H1 (cell line): ENCODE results near the gene LRRC2. TPM values are rescaled to one million over a fixed set of nuclear protein-coding genes. Genes with fewer than 3 reads are reported as not detected.

Source experiments
- CTCF ChIA-PET: fragments of 300-600 bp; sonication (Branson Sonifier 250); formaldehyde crosslinking; loops from one replicate; lab custom pipeline; 2021; ENCODE audit not compliant: partially characterized antibody; lab: Charles Lee
- POLR2A ChIA-PET: fragments of 300-600 bp; sonication (Branson Sonifier 250); formaldehyde crosslinking; loops from one replicate; lab custom pipeline; 2021; ENCODE audit warnings: inconsistent platforms; ENCODE audit not compliant: partially characterized antibody; lab: Charles Lee
- DNase-seq, 2 experiments: peaks; one replicate each; pipeline versions ENCODE4 v3.0.0 to v3.0.0-alpha.2; 2010 to 2022; ENCODE audit warnings: low spot score in 2 of 2, low read depth in 1 of 2, mixed read lengths in 1 of 2
- FAIRE-seq: peaks from 2 replicates; lab custom pipeline; 2011; peaks lifted over from hg19 to GRCh38; lab: Jason Lieb, UNC
- H2AFZ ChIP-seq: 2 replicates; pipeline ENCODE4 v1.8.1; 2012; ENCODE audit warnings: low read length, inconsistent platforms
- H2AK5ac ChIP-seq: 2 replicates; pipeline ENCODE4 v1.6.1; 2013; ENCODE audit warnings: low read depth, low read length
- H2BK120ac ChIP-seq: replicated peaks from 2 replicates; pipeline ENCODE3; 2013; ENCODE audit warnings: low read depth, low read length, inconsistent platforms
- H2BK12ac ChIP-seq: 2 replicates; pipeline ENCODE4 v1.6.1; 2013; ENCODE audit warnings: low read depth, low read length
- H2BK15ac ChIP-seq: 2 replicates; pipeline ENCODE4 v1.6.1; 2013; ENCODE audit warnings: low read length
- H2BK20ac ChIP-seq: 2 replicates; pipeline ENCODE4 v1.6.1; 2013; ENCODE audit warnings: low read length
- H2BK5ac ChIP-seq: 2 replicates; pipeline ENCODE4 v1.6.1; 2013; ENCODE audit warnings: low read depth, low read length
- H3K14ac ChIP-seq: 2 replicates; pipeline ENCODE4 v1.6.1; 2013; ENCODE audit warnings: inconsistent platforms; ENCODE audit not compliant: insufficient read length
- H3K18ac ChIP-seq: 2 replicates; pipeline ENCODE4 v1.6.1; 2013; ENCODE audit warnings: low read length; ENCODE audit errors: extremely low read depth
- H3K23ac ChIP-seq: 2 replicates; pipeline ENCODE4 v1.6.1; 2013; ENCODE audit warnings: inconsistent platforms; ENCODE audit not compliant: insufficient read length
- H3K23me2 ChIP-seq: 2 replicates; pipeline ENCODE4 v1.6.1; 2013; ENCODE audit warnings: low read depth, low read length
- H3K27ac ChIP-seq: 2 replicates; pipeline ENCODE4 v1.6.1; 2011; ENCODE audit warnings: low read depth, low read length, inconsistent platforms
- H3K27me3 ChIP-seq, 4 experiments: replicated peaks in 1 of 4; 1 replicate in 1 of 4; 2 replicates in 3 of 4; pipeline versions ENCODE4 v1.6.1 to v1.8.1; 2011 to 2013; ENCODE audit warnings: low read length in 3 of 4, mild to moderate bottlenecking in 3 of 4, inconsistent platforms in 2 of 4, mixed read lengths in 2 of 4, moderate library complexity in 1 of 4; ENCODE audit not compliant: control insufficient read depth in 3 of 4, insufficient read depth in 3 of 4; ENCODE audit errors: extremely low read depth in 1 of 4
- H3K36me3 ChIP-seq, 4 experiments: 2 replicates each; pipeline versions ENCODE4 v1.6.1 to v1.8.1; 2011 to 2013; ENCODE audit warnings: mild to moderate bottlenecking in 4 of 4, low read length in 3 of 4, moderate library complexity in 2 of 4, control low read depth in 1 of 4, inconsistent platforms in 1 of 4; ENCODE audit not compliant: insufficient read depth in 4 of 4, control insufficient read depth in 2 of 4
- H3K4ac ChIP-seq: replicated peaks from 2 replicates; pipeline ENCODE3; 2013; ENCODE audit warnings: low read length, low read depth, mixed read lengths, inconsistent platforms; ENCODE audit not compliant: insufficient read length
- H3K4me1 ChIP-seq, 4 experiments: replicated peaks in 1 of 4; 1 replicate in 1 of 4; 2 replicates in 3 of 4; pipeline versions ENCODE4 v1.6.1 to v1.8.1; 2011 to 2013; ENCODE audit warnings: low read length in 3 of 4, inconsistent platforms in 2 of 4, mixed read lengths in 1 of 4; ENCODE audit not compliant: insufficient read depth in 4 of 4, control insufficient read depth in 3 of 4
- H3K4me2 ChIP-seq, 2 experiments: 2 replicates each; pipeline versions ENCODE4 v1.6.1 to v1.8.1; 2011 to 2013; ENCODE audit warnings: low read depth in 2 of 2, low read length in 2 of 2, control low read depth in 1 of 2, inconsistent platforms in 1 of 2, mild to moderate bottlenecking in 1 of 2; ENCODE audit not compliant: insufficient read depth in 1 of 2
- H3K4me3 ChIP-seq, 4 experiments: fragments of 200-600, 300-600 bp in 1 of 4; sonication (generic), shearing (Covaris generic), sonication (Bioruptor Twin) in 1 of 4; 2 replicates each; pipeline versions ENCODE4 v1.5.1 to v1.8.1; 2011 to 2016; ENCODE audit warnings: low read length in 4 of 4, low read depth in 3 of 4, control low read depth in 2 of 4, inconsistent platforms in 2 of 4, mild to moderate bottlenecking in 2 of 4, mixed read lengths in 1 of 4, moderate library complexity in 1 of 4; ENCODE audit not compliant: insufficient read depth in 2 of 4; ENCODE audit errors: extremely low read depth in 1 of 4
- H3K56ac ChIP-seq: replicated peaks from 2 replicates; pipeline ENCODE3; 2013; ENCODE audit warnings: low read depth, mild to moderate bottlenecking, mixed read lengths, low read length, inconsistent platforms; ENCODE audit not compliant: insufficient read length
- H3K79me1 ChIP-seq: 2 replicates; pipeline ENCODE4 v1.6.1; 2013; ENCODE audit warnings: low read depth, low read length, control low read depth
- H3K79me2 ChIP-seq, 2 experiments: 2 replicates each; pipeline versions ENCODE4 v1.6.1 to v1.8.1; 2012 to 2013; ENCODE audit warnings: low read length in 2 of 2, mild to moderate bottlenecking in 2 of 2, inconsistent platforms in 1 of 2; ENCODE audit not compliant: insufficient read depth in 2 of 2, control insufficient read depth in 1 of 2
- H3K9ac ChIP-seq, 4 experiments: replicated peaks in 1 of 4; 1 replicate in 1 of 4; 2 replicates in 3 of 4; pipeline versions ENCODE4 v1.6.1 to v1.8.1; 2011 to 2013; ENCODE audit warnings: low read depth in 3 of 4, low read length in 3 of 4, control low read depth in 2 of 4, mild to moderate bottlenecking in 2 of 4, moderate library complexity in 2 of 4, inconsistent platforms in 1 of 4; ENCODE audit errors: extremely low read depth in 1 of 4
- H3K9me3 ChIP-seq, 2 experiments: 2 replicates each; pipeline versions ENCODE4 v1.6.1 to v1.8.1; 2012 to 2013; ENCODE audit warnings: mild to moderate bottlenecking in 2 of 2, moderate library complexity in 2 of 2, control low read depth in 1 of 2, inconsistent platforms in 1 of 2, low read depth in 1 of 2, low read length in 1 of 2, mixed read lengths in 1 of 2; ENCODE audit not compliant: insufficient read depth in 2 of 2
- H4K20me1 ChIP-seq, 2 experiments: replicated peaks in 1 of 2; 2 replicates each; pipeline versions ENCODE3 to v1.8.1; 2011 to 2013; ENCODE audit warnings: inconsistent platforms in 2 of 2, low read length in 2 of 2, mild to moderate bottlenecking in 1 of 2; ENCODE audit not compliant: insufficient read depth in 2 of 2, control insufficient read depth in 1 of 2
- H4K5ac ChIP-seq: 2 replicates; pipeline ENCODE4 v1.6.1; 2013; ENCODE audit warnings: low read length, low read depth, mixed read lengths, inconsistent platforms; ENCODE audit not compliant: insufficient read length
- H4K8ac ChIP-seq: 2 replicates; pipeline ENCODE4 v1.8.0; 2013; ENCODE audit warnings: mild to moderate bottlenecking, moderate library complexity, low read length, inconsistent platforms; ENCODE audit not compliant: insufficient read depth; ENCODE audit errors: extremely low read depth
- H4K91ac ChIP-seq: replicated peaks from 2 replicates; pipeline ENCODE3; 2013; ENCODE audit warnings: low read length, mixed read lengths, inconsistent platforms; ENCODE audit not compliant: insufficient read length
- BACH1 ChIP-seq: IDR thresholded peaks from 2 replicates; pipeline ENCODE4 v1.6.1; 2012; ENCODE audit warnings: low read length, improper control_type of control experiment
- CBX5 ChIP-seq: fragments of 300-800, 300-1000 bp; sonication (generic); IDR thresholded peaks from 2 replicates; pipeline ENCODE4 v1.7.1; 2016; ENCODE audit warnings: antibody characterized with exemption, low read length, low read depth
- CHD1 ChIP-seq: IDR thresholded peaks from 2 replicates; pipeline ENCODE4 v1.6.1; 2012; ENCODE audit warnings: low read depth, low read length, improper control_type of control experiment
- CTBP2 ChIP-seq: IDR thresholded peaks from 2 replicates; pipeline ENCODE4 v1.7.0; 2011; ENCODE audit warnings: borderline replicate concordance, mild to moderate bottlenecking, moderate library complexity, mixed read lengths, low read length; ENCODE audit not compliant: insufficient read depth, insufficient read length
- EZH2 ChIP-seq: fragments of 200-600 bp; sonication (generic); IDR thresholded peaks from 2 replicates; pipeline ENCODE4 v1.7.1; 2012; ENCODE audit warnings: low read depth, mild to moderate bottlenecking, moderate library complexity, low read length, inconsistent platforms; ENCODE audit not compliant: severe bottlenecking
- FOSL1 ChIP-seq: IDR thresholded peaks from 2 replicates; pipeline ENCODE4 v1.6.1; 2011; ENCODE audit warnings: mild to moderate bottlenecking, low read depth, low read length, moderate library complexity; ENCODE audit not compliant: insufficient read depth
- GABPA ChIP-seq: IDR thresholded peaks from 2 replicates; pipeline ENCODE4 v1.6.1; 2011; ENCODE audit warnings: mild to moderate bottlenecking, low read length, moderate library complexity, borderline replicate concordance; ENCODE audit not compliant: insufficient read depth
- JUN ChIP-seq: IDR thresholded peaks from 2 replicates; pipeline ENCODE4 v1.6.1; 2011; ENCODE audit warnings: low read depth, mild to moderate bottlenecking, improper control_type of control experiment, low read length
- JUND ChIP-seq: IDR thresholded peaks from 2 replicates; pipeline ENCODE4 v1.6.1; 2011; ENCODE audit warnings: mild to moderate bottlenecking, improper control_type of control experiment, low read length
- POLR2AphosphoS5 ChIP-seq: IDR thresholded peaks from 2 replicates; pipeline ENCODE4 v1.6.1; 2011; ENCODE audit warnings: low read depth, low read length
- SRF ChIP-seq: IDR thresholded peaks from 2 replicates; pipeline ENCODE4 v1.6.1; 2011; ENCODE audit warnings: mild to moderate bottlenecking, low read depth, low read length, moderate library complexity
- WGBS, 2 experiments: shearing (Covaris generic) in 1 of 2; methylation state at CpG; one replicate each; pipeline versions ENCODE4 v1.1.6 to v1.1.7; 2013 to 2015; ENCODE audit warnings: low lambda C conversion rate in 2 of 2, mixed read lengths in 2 of 2, inconsistent platforms in 1 of 2, low coverage in 1 of 2, missing lambda C conversion rate in 1 of 2; ENCODE audit not compliant: insufficient replicate concordance in 2 of 2, insufficient coverage in 1 of 2, insufficient read length in 1 of 2; ENCODE audit errors: extremely low coverage in 1 of 2, missing lambda C conversion rate in 1 of 2; 5-methylcytosine and 5-hydroxymethylcytosine counted together
- polyA plus RNA-seq, 7 experiments: library from polyadenylated mRNA; depleted of rRNA in 3 of 7; stranded (reverse) in 5 of 7; unstranded in 2 of 7; fragments of >200 nt in 5 of 7; fragments of 200-250 nt in 2 of 7; gene quantifications; 1 replicate in 5 of 7; 2 replicates in 1 of 7; 4 replicates in 1 of 7; pipeline versions ENCODE4 v1.2.1 to v1.2.3, GENCODE V29; 2011 to 2013; ENCODE audit warnings: missing spikeins in 2 of 7, mixed read lengths in 2 of 7
- total RNA-seq: library from RNA; stranded (reverse); fragmentation: NEBNext Ultra II Directional; extraction: Animal tissue kit (Norgen Biotek cat#: 25700); gene quantifications from 2 replicates; pipeline ENCODE4 v1.2.1, GENCODE V29; 2021

Gene LRRC2
- total and polyA plus RNA-seq, 2 of the 8 experiments (the other 6 are each of a cell fraction or from before 2014, with no cell fraction given): 1.4 to 6.4 TPM

- peak within 1 kb of the TSS; percentile 38 for H2BK20ac ChIP-seq
- no peak within 1 kb of the TSS for H3K27ac ChIP-seq
- H2BK120ac ChIP-seq: no peak within 1 kb of the TSS
- peaks cover 0 to 9% (median 1%) of the 10 kb centered on the region in 4 experiments; a peak in 3 of 7 replicates for H3K4me1 ChIP-seq
- peaks cover 0 to 10% of the 10 kb centered on the region in 2 experiments; a peak in 2 of 4 replicates for H3K9me3 ChIP-seq
- no peak within 1 kb of the TSS for H3K4me2 ChIP-seq
- H3K4ac ChIP-seq: peak within 1 kb of the TSS; percentile 22
- peak within 1 kb of the TSS; percentile 19; the same call in 1 of the 2 replicates for H2BK5ac ChIP-seq
- H2BK12ac ChIP-seq: peak within 1 kb of the TSS; percentile 52; the same call in 1 of the 2 replicates
- peak within 1 kb of the TSS; percentile 1; the same call in 1 of the 2 replicates for H3K18ac ChIP-seq
- peak within 1 kb of the TSS; percentile 8 for H4K91ac ChIP-seq
- peaks cover 0 to 4% (median 0%) of the 10 kb centered on the region in 4 experiments; a peak in 1 of 7 replicates for H3K27me3 ChIP-seq
- DNase-seq (peak in 1 of 2 experiments; percentile 35), FAIRE-seq (no peak)
- no peak within 1 kb of the TSS for H3K56ac ChIP-seq
- no peak within 1 kb of the TSS for H3K23ac ChIP-seq
- H3K36me3 ChIP-seq: no peaks in the 10 kb centered on the region
- H4K5ac ChIP-seq: no peak within 1 kb of the TSS
- no peaks in the 10 kb centered on the region for H4K20me1 ChIP-seq
- POLR2A ChIA-PET: interaction anchor here (0.9 to 2.9 kb wide), 9 partner anchors 8 to 89 kb away, joined by 3 to 21 read pairs (median 4); no protein-coding TSS in a partner anchor
- H3K4me3 ChIP-seq: no peak within 1 kb of the TSS
- no peaks in the 10 kb centered on the region for H3K79me1 ChIP-seq
- no peak within 1 kb of the TSS for H3K14ac ChIP-seq
- 0 out of 2 replicates have a peak within 1 kb of the TSS, but pooled peaks have one; percentile 43 for H2AK5ac ChIP-seq
- no peak within 1 kb of the TSS; the same call in 1 of the 2 replicates for H4K8ac ChIP-seq
- WGBS, 2 experiments: 88% methylated on average over 9 of the region's 9 CpGs; no CpG with 5 or more reads in 1 of the 2 experiments
- CTCF ChIA-PET: interaction anchor here (0.6 to 7.9 kb wide), 23 partner anchors 8 to 382 kb away, joined by 3 to 63 read pairs (median 5); no protein-coding TSS in a partner anchor
- H2BK15ac ChIP-seq: no peak within 1 kb of the TSS
- no peaks in the 10 kb centered on the region for H3K23me2 ChIP-seq
- no peak within 1 kb of the TSS; a peak in 1 of 7 replicates for H3K9ac ChIP-seq
- peak within 1 kb of the TSS; percentile 15; the same call in 1 of the 2 replicates for H2AFZ ChIP-seq
- no peaks in the 10 kb centered on the region for H3K79me2 ChIP-seq
- TF ChIP-seq CBX5: no peak
- TF ChIP-seq GABPA: no peak
- TF ChIP-seq CTBP2: no peak
- TF ChIP-seq BACH1: no peak
- TF ChIP-seq JUND: no peak
- no peak for TF ChIP-seq EZH2
- TF ChIP-seq CHD1: no peak
- no peak for TF ChIP-seq SRF
- no peak for TF ChIP-seq POLR2AphosphoS5
- no peak for TF ChIP-seq FOSL1
- TF ChIP-seq JUN: no peak
These were observed 68.4 kb downstream of the LRRC2 start, which contains the start of gene RTP3 for GRCh38 chr3:46497556-46498265. TSS of gene RTP3 (plus strand) at chr3:46497976. CDS start at chr3:46498063, 87 bp downstream.
